ENCODE results near the gene PARD3. TPM values are rescaled to one million over a fixed set of nuclear protein-coding genes. Genes with fewer than 3 reads are reported as not detected.

PARD3 gene
- total RNA-seq, 1 donor = 42.1 TPM

- no peak for DNase-seq (ENCODE audit: low read depth)
- no peak overlapping the region for H3K4me3 ChIP-seq (ENCODE audit: low read depth, low read length)
- no peak for TF ChIP-seq CTCF (IDR thresholded peaks at IDR 0.05; ENCODE audit: insufficient read depth, low read length)
Measured at GRCh38 chr10:34667177-34667576, 147.9 kb downstream of the PARD3 start.

DNA sequence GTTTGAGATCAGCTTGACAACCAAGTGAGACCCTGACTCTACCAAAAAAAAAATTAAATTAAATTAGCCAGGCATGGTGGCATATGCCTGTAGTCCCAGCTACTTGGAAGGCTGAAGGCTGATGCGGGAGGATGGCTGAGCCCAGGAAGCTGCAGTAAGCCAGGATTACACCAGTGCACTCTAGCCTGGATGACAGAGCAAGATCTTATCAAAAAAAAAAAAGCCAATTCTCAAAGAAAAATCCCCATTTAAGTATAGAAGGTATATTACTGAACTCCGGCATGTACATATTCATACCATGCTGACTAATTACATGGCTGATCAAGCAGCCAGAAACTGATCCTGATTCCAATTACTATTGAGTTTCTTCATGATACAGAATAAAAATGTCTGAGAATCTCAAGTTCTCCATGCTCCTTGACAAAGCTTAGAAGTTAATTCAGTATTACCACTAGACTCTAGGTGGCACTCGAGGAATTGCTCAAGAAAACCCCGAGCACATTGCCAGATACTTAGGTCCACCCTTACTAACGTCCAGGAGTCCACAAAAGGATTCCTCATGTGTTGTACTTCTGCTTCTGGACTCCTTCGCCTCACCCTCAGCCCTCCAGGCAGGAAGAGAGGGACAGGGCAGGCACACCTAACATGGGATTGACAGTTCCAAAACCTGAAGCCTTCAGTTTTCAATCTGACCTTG is 148.9 kb downstream of the PARD3 start:
- TF ChIP-seq CTCF (IDR thresholded peaks at IDR 0.05; ENCODE audit: insufficient read depth, low read length) = peak; percentile 70
- DNase-seq (ENCODE audit: low read depth) = peak; percentile 97
- no peak overlapping the region for H3K4me3 ChIP-seq (ENCODE audit: low read depth, low read length)

DNA sequence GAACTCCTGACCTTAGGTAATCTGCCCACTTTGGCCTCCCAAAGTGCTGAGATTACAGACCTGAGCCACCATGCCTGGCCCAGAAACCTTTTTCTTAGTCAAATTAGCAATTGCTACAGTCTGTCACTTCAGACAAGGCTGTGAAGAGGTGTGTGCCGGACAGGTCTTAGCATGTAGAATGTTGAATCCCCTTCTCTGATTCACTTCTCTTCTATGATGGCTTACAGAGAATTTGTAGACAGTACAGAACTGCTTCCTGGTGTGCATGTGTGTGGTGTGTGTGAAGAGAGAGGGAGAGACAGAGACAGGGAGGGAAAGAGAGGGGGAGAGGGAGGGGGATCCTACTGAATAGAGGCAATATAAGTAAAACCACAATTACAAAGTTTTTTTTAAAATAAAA is 150.4 kb downstream of the PARD3 start:
- TF ChIP-seq CTCF (IDR thresholded peaks at IDR 0.05; ENCODE audit: insufficient read depth, low read length) = no peak
- H3K4me3 ChIP-seq (ENCODE audit: low read depth, low read length) = no peak overlapping the region
- no peak for DNase-seq (ENCODE audit: low read depth)

- TF ChIP-seq CTCF (IDR thresholded peaks at IDR 0.05; ENCODE audit: insufficient read depth, low read length) = no peak
- no peak for DNase-seq (ENCODE audit: low read depth)
- H3K4me3 ChIP-seq (ENCODE audit: low read depth, low read length) = no peak overlapping the region
Measured at GRCh38 chr10:34661580-34661979, 153.5 kb downstream of the PARD3 start.

DNA sequence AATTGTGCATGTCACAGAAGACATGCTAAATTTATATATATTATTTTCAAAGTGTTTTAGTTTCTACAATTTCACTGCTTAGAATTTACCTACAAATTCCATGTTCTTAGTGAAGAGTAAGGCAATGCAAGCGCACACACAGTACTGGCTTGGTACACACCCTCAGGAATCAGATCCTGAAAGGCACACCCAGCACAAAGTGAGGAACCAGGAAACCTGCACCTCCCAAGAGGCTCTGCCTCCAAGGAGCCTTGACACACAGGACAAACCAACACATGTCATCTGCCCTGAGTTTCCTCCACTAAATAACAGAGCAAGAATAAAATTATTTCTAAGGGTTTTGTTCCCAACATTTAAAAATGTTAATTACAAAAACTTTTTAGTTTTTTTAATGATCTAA is 156.2 kb downstream of the PARD3 start:
- no peak for TF ChIP-seq CTCF (IDR thresholded peaks at IDR 0.05; ENCODE audit: insufficient read depth, low read length)
- DNase-seq (ENCODE audit: low read depth) = no peak
- no peak overlapping the region for H3K4me3 ChIP-seq (ENCODE audit: low read depth, low read length)

- H3K4me3 ChIP-seq (ENCODE audit: low read depth, low read length) = no peak overlapping the region
- no peak for DNase-seq (ENCODE audit: low read depth)
- no peak for TF ChIP-seq CTCF (IDR thresholded peaks at IDR 0.05; ENCODE audit: insufficient read depth, low read length)
Measured at GRCh38 chr10:34656661-34657060, 158.4 kb downstream of the PARD3 start.
